K562 (cell line): ENCODE data around the gene TTLL10. TPM values are rescaled to one million over a fixed set of nuclear protein-coding genes. Genes with fewer than 3 reads are reported as not detected.

Experiments
- ETV6 ChIP-seq, 3 experiments: fragments of 150-350 bp in 1 of 3; sonication (generic) in 1 of 3; formaldehyde crosslinking in 1 of 3; IDR thresholded peaks; 2 replicates each; pipeline versions ENCODE4 v1.6.1 to v1.8.0; 2014 to 2022; ENCODE audit warnings: borderline replicate concordance in 2 of 3, low read depth in 2 of 3, antibody characterized with exemption in 1 of 3, low read length in 1 of 3, mild to moderate bottlenecking in 1 of 3, missing genetic modification reagents in 1 of 3
- MTA1 ChIP-seq: fragments of 450-650 bp; IDR thresholded peaks from 2 replicates; pipeline ENCODE4 v1.6.1; 2017; ENCODE audit warnings: borderline replicate concordance
- PHTF2 ChIP-seq: fragments of 250-450 bp; sonication (Bioruptor Pico); IDR thresholded peaks from 2 replicates; pipeline ENCODE4 v1.5.0; 2021; ENCODE audit warnings: mild to moderate bottlenecking
- SMAD3 ChIP-seq: fragments of 450-650 bp; formaldehyde crosslinking; conservative IDR thresholded peaks from 2 replicates; pipeline ENCODE4 v1.4.0; 2020; ENCODE audit warnings: mild to moderate bottlenecking
- polyA plus RNA-seq, 8 experiments: library from polyadenylated mRNA; depleted of rRNA in 4 of 8; stranded (reverse) in 5 of 8; unstranded in 3 of 8; fragments of >200 nt; fragmentation: Nextera tagmentation in 2 of 8; fragmentation: Illumina TruSeq in 1 of 8; extraction: Ambion mirVana in 2 of 8; extraction: Trizol in 1 of 8; gene quantifications; 2 replicates each; pipeline versions ENCODE4 v1.2.1 to v1.2.3, GENCODE V29; 2011 to 2014; ENCODE audit warnings: inconsistent platforms in 1 of 8, missing spikeins in 1 of 8
- total RNA-seq, 7 experiments: library from RNA; depleted of rRNA in 6 of 7; stranded (reverse); fragments of >200 nt in 6 of 7; fragmentation: Illumina TruSeq in 2 of 7; extraction: Trizol in 2 of 7; gene quantifications; 2 replicates each; pipeline versions ENCODE4 v1.2.1 to v1.2.3, GENCODE V29; 2011 to 2021; ENCODE audit warnings: low replicate concordance in 1 of 7
- TF ChIP-seq, protein P1 (sequence below): fragments of 250-450 bp; sonication (Bioruptor Pico); IDR thresholded peaks from 2 replicates; pipeline ENCODE4 v1.5.0; 2021; ENCODE audit warnings: mild to moderate bottlenecking, borderline replicate concordance
- TF ChIP-seq, protein P2 (sequence below), 2 experiments: fragments of 200-800 bp in 1 of 2; sonication (Bioruptor generic) in 1 of 2; sonication (generic) in 1 of 2; formaldehyde crosslinking in 1 of 2; IDR thresholded peaks in 1 of 2; conservative IDR thresholded peaks in 1 of 2; 2 replicates each; pipeline versions ENCODE4 v1.5.0 to v1.6.1; 2016 to 2020; ENCODE audit warnings: missing compliant biosample characterization in 1 of 2, missing genetic modification characterization in 1 of 2, missing genetic modification reagents in 1 of 2

The TTLL10 gene
- total and polyA plus RNA-seq, 9 of the 15 experiments (the other 6 are each of a cell fraction or from before 2014, with no cell fraction given) = not detected

DNA sequence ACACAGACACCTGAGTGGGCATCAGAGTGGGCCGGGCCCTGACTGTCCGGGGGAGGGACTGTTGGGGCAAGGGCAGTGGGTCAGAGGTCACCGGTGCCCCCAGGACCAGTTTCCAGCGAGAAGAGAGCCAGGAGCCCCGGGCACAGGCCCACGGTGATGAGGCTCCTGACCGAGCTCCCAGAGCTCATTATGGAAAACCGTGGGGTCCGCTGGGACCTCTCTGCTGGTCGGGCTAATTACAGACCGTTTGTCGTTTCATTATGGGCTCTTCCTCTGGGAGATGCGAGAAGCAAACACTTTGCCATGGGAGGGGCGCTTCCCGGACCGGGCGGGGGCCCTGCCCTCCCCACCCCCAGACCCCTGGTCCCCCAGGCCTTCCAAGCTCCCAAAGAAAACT is 12.0 kb upstream of the TTLL10 start (continued):
- TF ChIP-seq, protein P1, sequence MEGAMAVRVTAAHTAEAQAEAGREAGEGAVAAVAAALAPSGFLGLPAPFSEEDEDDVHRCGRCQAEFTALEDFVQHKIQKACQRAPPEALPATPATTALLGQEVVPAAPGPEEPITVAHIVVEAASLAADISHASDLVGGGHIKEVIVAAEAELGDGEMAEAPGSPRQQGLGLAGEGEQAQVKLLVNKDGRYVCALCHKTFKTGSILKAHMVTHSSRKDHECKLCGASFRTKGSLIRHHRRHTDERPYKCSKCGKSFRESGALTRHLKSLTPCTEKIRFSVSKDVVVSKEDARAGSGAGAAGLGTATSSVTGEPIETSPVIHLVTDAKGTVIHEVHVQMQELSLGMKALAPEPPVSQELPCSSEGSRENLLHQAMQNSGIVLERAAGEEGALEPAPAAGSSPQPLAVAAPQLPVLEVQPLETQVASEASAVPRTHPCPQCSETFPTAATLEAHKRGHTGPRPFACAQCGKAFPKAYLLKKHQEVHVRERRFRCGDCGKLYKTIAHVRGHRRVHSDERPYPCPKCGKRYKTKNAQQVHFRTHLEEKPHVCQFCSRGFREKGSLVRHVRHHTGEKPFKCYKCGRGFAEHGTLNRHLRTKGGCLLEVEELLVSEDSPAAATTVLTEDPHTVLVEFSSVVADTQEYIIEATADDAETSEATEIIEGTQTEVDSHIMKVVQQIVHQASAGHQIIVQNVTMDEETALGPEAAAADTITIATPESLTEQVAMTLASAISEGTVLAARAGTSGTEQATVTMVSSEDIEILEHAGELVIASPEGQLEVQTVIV (CRISPR knock-in tag) = no peak
- TF ChIP-seq PHTF2 (no peak), MTA1 (no peak), ETV6 (IDR thresholded peaks at IDR 0.05; ENCODE audit: borderline replicate concordance in 1 of 2, low read depth in 2 of 2, low read length in 1 of 2) (no peak), ETV6 (CRISPR knock-in tag; IDR thresholded peaks at IDR 0.05; ENCODE audit: borderline replicate concordance) (no peak), SMAD3 (CRISPR knock-in tag) (no peak)
- TF ChIP-seq, protein P2, sequence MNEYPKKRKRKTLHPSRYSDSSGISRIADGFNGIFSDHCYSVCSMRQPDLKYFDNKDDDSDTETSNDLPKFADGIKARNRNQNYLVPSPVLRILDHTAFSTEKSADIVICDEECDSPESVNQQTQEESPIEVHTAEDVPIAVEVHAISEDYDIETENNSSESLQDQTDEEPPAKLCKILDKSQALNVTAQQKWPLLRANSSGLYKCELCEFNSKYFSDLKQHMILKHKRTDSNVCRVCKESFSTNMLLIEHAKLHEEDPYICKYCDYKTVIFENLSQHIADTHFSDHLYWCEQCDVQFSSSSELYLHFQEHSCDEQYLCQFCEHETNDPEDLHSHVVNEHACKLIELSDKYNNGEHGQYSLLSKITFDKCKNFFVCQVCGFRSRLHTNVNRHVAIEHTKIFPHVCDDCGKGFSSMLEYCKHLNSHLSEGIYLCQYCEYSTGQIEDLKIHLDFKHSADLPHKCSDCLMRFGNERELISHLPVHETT (CRISPR knock-in tag; conservative IDR thresholded peaks at IDR 0.05 in 1 of 2, IDR thresholded peaks at IDR 0.05 in 1 of 2) = no peak
